PC-9 (cell line): ENCODE data around the gene MAP3K20.

Experiments
- EZH2 ChIP-seq: fragments of 200-600 bp; sonication (generic); IDR thresholded peaks from 2 replicates; pipeline ENCODE4 v1.8.0; 2017; ENCODE audit warnings: antibody characterized with exemption, low read depth
- TF ChIP-seq, protein P1 (sequence below): fragments of 200-600 bp; sonication (generic); conservative IDR thresholded peaks from 2 replicates; pipeline ENCODE4 v1.6.1; 2017; ENCODE audit warnings: mixed run types, antibody characterized with exemption, mild to moderate bottlenecking, moderate library complexity

DNA sequence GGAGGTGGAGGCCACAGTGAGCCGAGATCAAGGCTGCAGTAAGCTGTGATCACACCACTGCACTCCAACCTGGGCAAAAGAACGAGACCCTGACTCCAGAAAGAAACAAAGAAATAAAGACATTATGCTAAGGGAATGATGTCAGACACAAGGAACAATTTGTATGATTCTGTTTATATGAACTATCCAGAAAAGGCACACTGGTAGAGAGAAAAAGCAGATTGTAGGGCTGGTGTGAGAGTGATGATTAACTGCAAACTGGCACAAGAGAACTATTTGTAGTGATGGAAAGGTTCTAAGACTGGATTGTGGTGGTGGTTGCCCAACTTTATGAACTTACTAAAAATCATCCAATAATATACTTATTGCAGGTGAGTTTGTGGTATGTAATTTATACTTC is 106.3 kb downstream of the MAP3K20 start:
- TF ChIP-seq, protein P1, sequence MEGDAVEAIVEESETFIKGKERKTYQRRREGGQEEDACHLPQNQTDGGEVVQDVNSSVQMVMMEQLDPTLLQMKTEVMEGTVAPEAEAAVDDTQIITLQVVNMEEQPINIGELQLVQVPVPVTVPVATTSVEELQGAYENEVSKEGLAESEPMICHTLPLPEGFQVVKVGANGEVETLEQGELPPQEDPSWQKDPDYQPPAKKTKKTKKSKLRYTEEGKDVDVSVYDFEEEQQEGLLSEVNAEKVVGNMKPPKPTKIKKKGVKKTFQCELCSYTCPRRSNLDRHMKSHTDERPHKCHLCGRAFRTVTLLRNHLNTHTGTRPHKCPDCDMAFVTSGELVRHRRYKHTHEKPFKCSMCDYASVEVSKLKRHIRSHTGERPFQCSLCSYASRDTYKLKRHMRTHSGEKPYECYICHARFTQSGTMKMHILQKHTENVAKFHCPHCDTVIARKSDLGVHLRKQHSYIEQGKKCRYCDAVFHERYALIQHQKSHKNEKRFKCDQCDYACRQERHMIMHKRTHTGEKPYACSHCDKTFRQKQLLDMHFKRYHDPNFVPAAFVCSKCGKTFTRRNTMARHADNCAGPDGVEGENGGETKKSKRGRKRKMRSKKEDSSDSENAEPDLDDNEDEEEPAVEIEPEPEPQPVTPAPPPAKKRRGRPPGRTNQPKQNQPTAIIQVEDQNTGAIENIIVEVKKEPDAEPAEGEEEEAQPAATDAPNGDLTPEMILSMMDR: no peak
- TF ChIP-seq EZH2: no peak
